Measurements from ENCODE around the gene LAMA2.

GRCh38 chr6:128919412-128920180, 36.7 kb downstream of the LAMA2 start:
- TF ChIP-seq CTCF (conservative IDR thresholded peaks at IDR 0.05 in 1 of 2, IDR thresholded peaks at IDR 0.05 in 1 of 2; ENCODE audit: low read depth in 1 of 2, low read length in 2 of 2) (no peak), EZH2 (IDR thresholded peaks at IDR 0.05; ENCODE audit: low read length, missing control alignments) (no peak)

All from fibroblast of lung (primary cell).